Fibroblast of the aortic adventitia (primary cell): ENCODE results near the gene RGL1. TPM values are rescaled to one million over a fixed set of nuclear protein-coding genes. Genes with fewer than 3 reads are reported as not detected.

Experiments
- DNase-seq: peaks from one replicate; pipeline ENCODE4 v3.0.0-alpha.2; 2010; ENCODE audit warnings: low read depth
- H3K4me3 ChIP-seq: 2 replicates; pipeline ENCODE4 v1.5.1; 2011; ENCODE audit warnings: low read depth, mild to moderate bottlenecking, control low read depth, low read length, moderate library complexity
- total RNA-seq: library from RNA; depleted of rRNA; stranded (reverse); fragments of >200 nt; gene quantifications from 2 replicates; pipeline ENCODE4 v1.2.3, GENCODE V29; 2012; ENCODE audit warnings: low replicate concordance
- TF ChIP-seq, protein P1 (sequence below): IDR thresholded peaks from 2 replicates; pipeline ENCODE4 v1.5.1; 2011; ENCODE audit warnings: mild to moderate bottlenecking, low read length, control low read depth, inconsistent platforms; ENCODE audit not compliant: insufficient read depth

Gene RGL1
- total RNA-seq, 1 donor = 55.1 TPM

DNA sequence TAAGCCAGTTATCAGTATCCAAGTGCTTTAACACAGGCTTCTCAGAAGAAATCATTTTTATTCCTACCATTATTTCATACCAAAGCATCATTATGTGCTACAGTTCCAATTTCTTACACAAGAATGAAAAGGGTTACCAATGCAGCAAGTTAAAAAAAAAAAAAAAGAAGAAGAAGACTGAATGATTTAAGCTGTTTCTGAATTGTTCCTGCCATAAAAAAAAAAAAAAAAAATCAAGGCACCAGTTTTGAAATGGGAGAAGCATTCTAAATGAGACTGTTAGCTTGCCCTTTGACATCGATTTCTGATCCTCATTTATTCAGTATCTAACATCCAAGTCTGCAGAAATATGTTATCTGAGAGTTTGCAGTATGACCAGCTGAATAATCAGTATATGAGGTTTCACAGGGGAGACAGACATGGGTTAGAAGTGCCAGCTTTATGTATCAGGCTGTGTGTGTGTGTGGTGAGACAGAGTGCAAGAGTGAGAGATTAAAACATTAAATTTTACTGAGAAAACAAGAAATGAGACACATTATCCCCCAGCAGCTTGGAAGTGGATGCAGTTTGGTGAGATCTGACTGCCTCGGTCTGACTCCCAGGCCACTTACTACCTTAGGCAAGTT is 126.8 kb downstream of the RGL1 start:
- no peak for DNase-seq
- TF ChIP-seq, protein P1, sequence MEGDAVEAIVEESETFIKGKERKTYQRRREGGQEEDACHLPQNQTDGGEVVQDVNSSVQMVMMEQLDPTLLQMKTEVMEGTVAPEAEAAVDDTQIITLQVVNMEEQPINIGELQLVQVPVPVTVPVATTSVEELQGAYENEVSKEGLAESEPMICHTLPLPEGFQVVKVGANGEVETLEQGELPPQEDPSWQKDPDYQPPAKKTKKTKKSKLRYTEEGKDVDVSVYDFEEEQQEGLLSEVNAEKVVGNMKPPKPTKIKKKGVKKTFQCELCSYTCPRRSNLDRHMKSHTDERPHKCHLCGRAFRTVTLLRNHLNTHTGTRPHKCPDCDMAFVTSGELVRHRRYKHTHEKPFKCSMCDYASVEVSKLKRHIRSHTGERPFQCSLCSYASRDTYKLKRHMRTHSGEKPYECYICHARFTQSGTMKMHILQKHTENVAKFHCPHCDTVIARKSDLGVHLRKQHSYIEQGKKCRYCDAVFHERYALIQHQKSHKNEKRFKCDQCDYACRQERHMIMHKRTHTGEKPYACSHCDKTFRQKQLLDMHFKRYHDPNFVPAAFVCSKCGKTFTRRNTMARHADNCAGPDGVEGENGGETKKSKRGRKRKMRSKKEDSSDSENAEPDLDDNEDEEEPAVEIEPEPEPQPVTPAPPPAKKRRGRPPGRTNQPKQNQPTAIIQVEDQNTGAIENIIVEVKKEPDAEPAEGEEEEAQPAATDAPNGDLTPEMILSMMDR = no peak
- H3K4me3 ChIP-seq = no peak overlapping the region

GRCh38 chr1:183932412-183932811 is 127.5 kb downstream of the RGL1 start:
- TF ChIP-seq, protein P1 = no peak
- peak overlapping the region; percentile 1 for H3K4me3 ChIP-seq
- peak; percentile 95 for DNase-seq

GRCh38 chr1:183933528-183934179 is 128.7 kb downstream of the RGL1 start:
- H3K4me3 ChIP-seq = no peak overlapping the region
- TF ChIP-seq, protein P1 = no peak
- DNase-seq = no peak

- TF ChIP-seq, protein P1 = no peak
- no peak for DNase-seq
- no peak overlapping the region for H3K4me3 ChIP-seq
Observed at GRCh38 chr1:183934314-183934713, 129.4 kb downstream of the RGL1 start.

GRCh38 chr1:183936009-183936408 is 131.1 kb downstream of the RGL1 start:
- H3K4me3 ChIP-seq = no peak overlapping the region
- TF ChIP-seq, protein P1 = no peak
- DNase-seq = no peak

- TF ChIP-seq, protein P1 = no peak
- H3K4me3 ChIP-seq = no peak overlapping the region
- no peak for DNase-seq
Observed at GRCh38 chr1:183936791-183937190, 131.9 kb downstream of the RGL1 start.
